H1 (cell line): ENCODE measurements around the gene RBM20. TPM values are rescaled to one million over a fixed set of nuclear protein-coding genes. Genes with fewer than 3 reads are reported as not detected.

Experiments
- CBX5 ChIP-seq: fragments of 300-800, 300-1000 bp; sonication (generic); IDR thresholded peaks from 2 replicates; pipeline ENCODE4 v1.7.1; 2016; ENCODE audit warnings: antibody characterized with exemption, low read length, low read depth
- GTF2F1 ChIP-seq: IDR thresholded peaks from 2 replicates; pipeline ENCODE4 v1.6.1; 2012; ENCODE audit warnings: low read depth, low read length, improper control_type of control experiment, borderline replicate concordance
- RBBP5 ChIP-seq: IDR thresholded peaks from 2 replicates; pipeline ENCODE4 v1.7.1; 2012; ENCODE audit warnings: low read depth, mild to moderate bottlenecking, inconsistent platforms, low read length, moderate library complexity, borderline replicate concordance
- polyA plus RNA-seq, 7 experiments: library from polyadenylated mRNA; depleted of rRNA in 3 of 7; stranded (reverse) in 5 of 7; unstranded in 2 of 7; fragments of >200 nt in 5 of 7; fragments of 200-250 nt in 2 of 7; gene quantifications; 1 replicate in 5 of 7; 2 replicates in 1 of 7; 4 replicates in 1 of 7; pipeline versions ENCODE4 v1.2.1 to v1.2.3, GENCODE V29; 2011 to 2013; ENCODE audit warnings: missing spikeins in 2 of 7, mixed read lengths in 2 of 7
- total RNA-seq: library from RNA; stranded (reverse); fragmentation: NEBNext Ultra II Directional; extraction: Animal tissue kit (Norgen Biotek cat#: 25700); gene quantifications from 2 replicates; pipeline ENCODE4 v1.2.1, GENCODE V29; 2021
- TF ChIP-seq, protein P1 (sequence below): fragments of 300-600 bp; sonication (generic); IDR thresholded peaks from 2 replicates; pipeline ENCODE4 v1.7.1; 2012; ENCODE audit warnings: low read length, moderate library complexity, mild to moderate bottlenecking, inconsistent platforms; ENCODE audit not compliant: insufficient replicate concordance

RBM20 gene
- total and polyA plus RNA-seq, 2 of the 8 experiments (the other 6 are each of a cell fraction or from before 2014, with no cell fraction given) = 0.05 to 0.63 TPM

- TF ChIP-seq, protein P1, sequence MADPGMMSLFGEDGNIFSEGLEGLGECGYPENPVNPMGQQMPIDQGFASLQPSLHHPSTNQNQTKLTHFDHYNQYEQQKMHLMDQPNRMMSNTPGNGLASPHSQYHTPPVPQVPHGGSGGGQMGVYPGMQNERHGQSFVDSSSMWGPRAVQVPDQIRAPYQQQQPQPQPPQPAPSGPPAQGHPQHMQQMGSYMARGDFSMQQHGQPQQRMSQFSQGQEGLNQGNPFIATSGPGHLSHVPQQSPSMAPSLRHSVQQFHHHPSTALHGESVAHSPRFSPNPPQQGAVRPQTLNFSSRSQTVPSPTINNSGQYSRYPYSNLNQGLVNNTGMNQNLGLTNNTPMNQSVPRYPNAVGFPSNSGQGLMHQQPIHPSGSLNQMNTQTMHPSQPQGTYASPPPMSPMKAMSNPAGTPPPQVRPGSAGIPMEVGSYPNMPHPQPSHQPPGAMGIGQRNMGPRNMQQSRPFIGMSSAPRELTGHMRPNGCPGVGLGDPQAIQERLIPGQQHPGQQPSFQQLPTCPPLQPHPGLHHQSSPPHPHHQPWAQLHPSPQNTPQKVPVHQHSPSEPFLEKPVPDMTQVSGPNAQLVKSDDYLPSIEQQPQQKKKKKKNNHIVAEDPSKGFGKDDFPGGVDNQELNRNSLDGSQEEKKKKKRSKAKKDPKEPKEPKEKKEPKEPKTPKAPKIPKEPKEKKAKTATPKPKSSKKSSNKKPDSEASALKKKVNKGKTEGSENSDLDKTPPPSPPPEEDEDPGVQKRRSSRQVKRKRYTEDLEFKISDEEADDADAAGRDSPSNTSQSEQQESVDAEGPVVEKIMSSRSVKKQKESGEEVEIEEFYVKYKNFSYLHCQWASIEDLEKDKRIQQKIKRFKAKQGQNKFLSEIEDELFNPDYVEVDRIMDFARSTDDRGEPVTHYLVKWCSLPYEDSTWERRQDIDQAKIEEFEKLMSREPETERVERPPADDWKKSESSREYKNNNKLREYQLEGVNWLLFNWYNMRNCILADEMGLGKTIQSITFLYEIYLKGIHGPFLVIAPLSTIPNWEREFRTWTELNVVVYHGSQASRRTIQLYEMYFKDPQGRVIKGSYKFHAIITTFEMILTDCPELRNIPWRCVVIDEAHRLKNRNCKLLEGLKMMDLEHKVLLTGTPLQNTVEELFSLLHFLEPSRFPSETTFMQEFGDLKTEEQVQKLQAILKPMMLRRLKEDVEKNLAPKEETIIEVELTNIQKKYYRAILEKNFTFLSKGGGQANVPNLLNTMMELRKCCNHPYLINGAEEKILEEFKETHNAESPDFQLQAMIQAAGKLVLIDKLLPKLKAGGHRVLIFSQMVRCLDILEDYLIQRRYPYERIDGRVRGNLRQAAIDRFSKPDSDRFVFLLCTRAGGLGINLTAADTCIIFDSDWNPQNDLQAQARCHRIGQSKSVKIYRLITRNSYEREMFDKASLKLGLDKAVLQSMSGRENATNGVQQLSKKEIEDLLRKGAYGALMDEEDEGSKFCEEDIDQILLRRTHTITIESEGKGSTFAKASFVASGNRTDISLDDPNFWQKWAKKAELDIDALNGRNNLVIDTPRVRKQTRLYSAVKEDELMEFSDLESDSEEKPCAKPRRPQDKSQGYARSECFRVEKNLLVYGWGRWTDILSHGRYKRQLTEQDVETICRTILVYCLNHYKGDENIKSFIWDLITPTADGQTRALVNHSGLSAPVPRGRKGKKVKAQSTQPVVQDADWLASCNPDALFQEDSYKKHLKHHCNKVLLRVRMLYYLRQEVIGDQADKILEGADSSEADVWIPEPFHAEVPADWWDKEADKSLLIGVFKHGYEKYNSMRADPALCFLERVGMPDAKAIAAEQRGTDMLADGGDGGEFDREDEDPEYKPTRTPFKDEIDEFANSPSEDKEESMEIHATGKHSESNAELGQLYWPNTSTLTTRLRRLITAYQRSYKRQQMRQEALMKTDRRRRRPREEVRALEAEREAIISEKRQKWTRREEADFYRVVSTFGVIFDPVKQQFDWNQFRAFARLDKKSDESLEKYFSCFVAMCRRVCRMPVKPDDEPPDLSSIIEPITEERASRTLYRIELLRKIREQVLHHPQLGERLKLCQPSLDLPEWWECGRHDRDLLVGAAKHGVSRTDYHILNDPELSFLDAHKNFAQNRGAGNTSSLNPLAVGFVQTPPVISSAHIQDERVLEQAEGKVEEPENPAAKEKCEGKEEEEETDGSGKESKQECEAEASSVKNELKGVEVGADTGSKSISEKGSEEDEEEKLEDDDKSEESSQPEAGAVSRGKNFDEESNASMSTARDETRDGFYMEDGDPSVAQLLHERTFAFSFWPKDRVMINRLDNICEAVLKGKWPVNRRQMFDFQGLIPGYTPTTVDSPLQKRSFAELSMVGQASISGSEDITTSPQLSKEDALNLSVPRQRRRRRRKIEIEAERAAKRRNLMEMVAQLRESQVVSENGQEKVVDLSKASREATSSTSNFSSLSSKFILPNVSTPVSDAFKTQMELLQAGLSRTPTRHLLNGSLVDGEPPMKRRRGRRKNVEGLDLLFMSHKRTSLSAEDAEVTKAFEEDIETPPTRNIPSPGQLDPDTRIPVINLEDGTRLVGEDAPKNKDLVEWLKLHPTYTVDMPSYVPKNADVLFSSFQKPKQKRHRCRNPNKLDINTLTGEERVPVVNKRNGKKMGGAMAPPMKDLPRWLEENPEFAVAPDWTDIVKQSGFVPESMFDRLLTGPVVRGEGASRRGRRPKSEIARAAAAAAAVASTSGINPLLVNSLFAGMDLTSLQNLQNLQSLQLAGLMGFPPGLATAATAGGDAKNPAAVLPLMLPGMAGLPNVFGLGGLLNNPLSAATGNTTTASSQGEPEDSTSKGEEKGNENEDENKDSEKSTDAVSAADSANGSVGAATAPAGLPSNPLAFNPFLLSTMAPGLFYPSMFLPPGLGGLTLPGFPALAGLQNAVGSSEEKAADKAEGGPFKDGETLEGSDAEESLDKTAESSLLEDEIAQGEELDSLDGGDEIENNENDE = no peak
- TF ChIP-seq RBBP5 (no peak), CBX5 (no peak), GTF2F1 (no peak)
Measured at GRCh38 chr10:110670335-110670734, 26.2 kb downstream of the RBM20 start (continued).
